RWPE1 (cell line): ENCODE results near the gene FCN1.
A peak's percentile ranks its signal among the peaks of the same experiment; 100 is the strongest.
"Not testable (repeated sequence)": the region's sequence is repeated elsewhere in the genome, so short reads cannot be mapped to it uniquely, and the experiment has no call there.

Experiments used
- CTCF ChIA-PET: fragments of 350-600 bp; sonication (Branson Sonifier 250); formaldehyde crosslinking; extraction: SDS; loops from one replicate; lab custom pipeline; 2021; lab: Yijun Ruan, JAX
- POLR2A ChIA-PET: fragments of 400-600 bp; formaldehyde crosslinking; extraction: SDS; loops from one replicate; lab custom pipeline; 2020; ENCODE audit warnings: antibody characterized with exemption; ENCODE audit not compliant: low non-redundant PET; lab: Yijun Ruan, JAX
- DNase-seq: peaks from one replicate; pipeline ENCODE4 v3.0.0; 2012; ENCODE audit warnings: low spot score
- H3K27ac ChIP-seq: fragments of 450-650 bp; 2 replicates; pipeline ENCODE4 v1.5.1; 2017
- CTCF ChIP-seq: fragments of 450-650 bp; conservative IDR thresholded peaks from 2 replicates; pipeline ENCODE4 v1.5.1; 2017; ENCODE audit warnings: low read depth, mild to moderate bottlenecking

The FCN1 gene

GRCh38 chr9:134863306-134863902 lies 54.3 kb downstream of the FCN1 start:
- peak overlapping the region; percentile 86 for H3K27ac ChIP-seq
- TF ChIP-seq CTCF = no peak
- POLR2A ChIA-PET = no interaction called here
- no peak for DNase-seq
- CTCF ChIA-PET = interaction anchor here (0.6 to 0.8 kb wide), 2 partner anchors 89 to 685 kb away, joined by 4 to 6 read pairs; no protein-coding TSS in a partner anchor

- ChIA-PET CTCF (no interaction called here), POLR2A (no interaction called here)
- H3K27ac ChIP-seq = no peak overlapping the region
- no peak for DNase-seq
- TF ChIP-seq CTCF = no peak
These were observed 55.9 kb downstream of the FCN1 start for GRCh38 chr9:134861595-134862334.

GRCh38 chr9:134860510-134860909 lies 57.2 kb downstream of the FCN1 start:
- no peak for TF ChIP-seq CTCF
- no peak overlapping the region for H3K27ac ChIP-seq
- CTCF ChIA-PET = no interaction called here
- POLR2A ChIA-PET = no interaction called here
- no peak for DNase-seq

- POLR2A ChIA-PET = no interaction called here
- H3K27ac ChIP-seq = peak overlapping the region; percentile 52
- CTCF ChIA-PET = interaction anchor here (0.6 kb wide), 1 partner anchor 1614 kb away, joined by 7 read pairs; no protein-coding TSS in a partner anchor
These were observed 59.5 kb downstream of the FCN1 start for GRCh38 chr9:134858051-134858841.

GRCh38 chr9:134857451-134857850 lies 60.3 kb downstream of the FCN1 start:
- POLR2A ChIA-PET, H3K27ac ChIP-seq, CTCF ChIA-PET, DNase-seq: not testable (repeated sequence)

More at GRCh38 chr9:134858051-134858841, 59.5 kb downstream of the FCN1 start:
- DNase-seq = peak; percentile 71
- TF ChIP-seq CTCF = no peak; the same call in 1 of the 2 replicates

GRCh38 chr9:134855900-134856377 lies 61.8 kb downstream of the FCN1 start:
- CTCF ChIA-PET = interaction anchor here (0.6 kb wide), 1 partner anchor 51 kb away, joined by 4 read pairs; no protein-coding TSS in a partner anchor
- DNase-seq = no peak
- H3K27ac ChIP-seq = no peak overlapping the region
- POLR2A ChIA-PET = no interaction called here
- no peak for TF ChIP-seq CTCF
